Right ventricle myocardium inferior (tissue), 1 donor: Measurements from ENCODE around the gene ACVR1. TPM values are rescaled to one million over a fixed set of nuclear protein-coding genes. Genes with fewer than 3 reads are reported as not detected.

Experiments used
- ATAC-seq: fragments of 200-7000 bp; cut with Tn5 transposase; one replicate; pipeline ENCODE4 v1.9.1; 2020; ENCODE audit warnings: mild to moderate bottlenecking, moderate library complexity
- DNase-seq: peaks from one replicate; pipeline ENCODE4 v3.0.0; 2021; ENCODE audit errors: missing footprints
- intact Hi-C: fragments of 100-400 bp; cut with DNase I; formaldehyde crosslinking; loops from one replicate; pipeline ENCODE4 v1.11.0; 2022
- total RNA-seq: library from RNA; stranded (reverse); fragmentation: NEBNext Ultra II Directional; extraction: Animal tissue kit (Norgen Biotek cat#: 25700); gene quantifications from one replicate; pipeline ENCODE4 v1.2.1, GENCODE V29; 2021
- donor health status: DM: no; HTN: yes; CAD: no; lungs with severe emphysema.

ACVR1 gene
- total RNA-seq, 1 donor from 2014 or later = 25.3 TPM

DNA sequence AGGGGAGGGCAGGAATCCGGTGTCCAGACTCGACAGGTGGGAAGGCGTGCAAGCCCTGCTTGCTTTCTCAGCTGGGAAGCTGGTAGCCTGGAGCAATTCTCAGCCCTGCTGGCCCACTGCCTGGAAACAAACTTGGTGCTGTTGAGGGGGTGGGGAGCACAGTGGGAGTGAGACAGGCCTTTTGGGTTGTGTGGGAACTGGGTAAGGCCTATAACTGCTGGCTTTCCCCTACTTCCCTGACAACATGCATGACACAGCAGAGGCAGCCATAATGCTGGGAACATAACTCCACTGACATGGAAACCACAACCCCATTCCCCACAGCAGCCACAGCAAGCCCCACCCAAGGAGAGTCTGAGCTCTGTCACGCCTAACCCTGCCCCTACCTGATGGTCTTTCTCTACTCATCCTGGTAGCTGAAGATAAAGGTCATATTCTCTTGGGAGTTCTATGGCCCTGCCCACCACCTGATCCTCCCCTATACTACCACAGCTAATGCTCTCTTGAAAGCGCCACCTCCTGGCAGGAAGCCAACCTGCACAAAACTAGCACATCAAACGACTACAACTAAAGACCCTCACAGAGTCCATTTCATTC is 124.6 kb downstream of the ACVR1 start:
- ATAC-seq = no peak
- DNase-seq = no peak
- intact Hi-C loops = no loop called here

DNA sequence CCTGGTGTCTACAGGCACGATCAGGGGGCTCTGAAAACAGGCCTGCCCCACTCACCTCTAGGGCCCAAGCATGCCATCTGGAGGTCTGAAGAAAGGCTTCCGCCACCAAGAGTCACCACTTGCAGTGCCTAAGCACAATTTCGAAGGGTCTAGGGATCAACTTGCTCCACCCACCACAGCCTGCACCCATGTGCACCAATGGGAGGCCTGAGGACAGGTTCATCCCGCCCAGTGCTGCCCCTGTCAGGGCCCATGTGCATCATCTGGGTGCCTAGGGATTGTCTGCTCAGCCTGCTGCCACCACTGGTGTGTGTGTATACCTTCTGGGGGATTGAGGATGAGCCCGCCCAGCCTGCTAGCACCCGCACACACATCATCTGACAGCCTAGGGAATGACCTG is 126.4 kb downstream of the ACVR1 start:
- ATAC-seq (no peak), DNase-seq (no peak)
- intact Hi-C loops = no loop called here

DNA sequence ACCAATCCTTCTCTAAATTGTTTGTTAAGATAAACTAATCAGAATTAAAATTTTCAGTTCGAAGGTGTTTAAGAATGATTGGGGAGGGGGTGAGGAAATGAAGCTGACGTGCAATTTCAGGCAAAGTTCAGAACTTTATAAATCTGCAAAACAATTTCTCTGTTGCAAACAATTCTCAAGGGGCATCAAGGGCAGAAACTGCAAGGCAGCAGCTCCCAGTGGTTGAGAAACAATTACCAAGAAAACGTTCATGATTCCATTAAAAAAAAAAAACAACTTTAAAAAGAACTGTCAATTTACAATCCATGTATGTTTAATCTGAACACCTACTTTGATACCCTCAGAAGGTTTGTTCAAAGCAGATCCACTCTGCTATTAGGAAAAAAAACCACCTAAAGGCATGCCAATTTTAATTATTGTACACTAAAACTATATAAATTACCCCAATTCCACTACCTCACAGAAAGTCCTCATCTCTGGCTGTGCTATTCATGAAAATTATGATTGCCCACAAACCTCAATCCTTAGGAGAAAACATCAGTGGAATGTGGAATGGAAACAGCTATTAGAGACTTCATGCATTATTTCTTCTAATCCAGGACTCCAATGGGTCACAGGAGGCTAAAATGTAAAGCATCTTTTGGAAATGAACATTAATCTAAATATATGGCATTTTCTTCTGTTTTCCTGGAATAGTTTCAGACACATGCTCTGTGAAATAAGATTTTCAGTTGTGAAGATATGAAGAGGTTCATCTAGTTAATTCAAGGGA is 127.6 kb downstream of the ACVR1 start:
- intact Hi-C loops = no loop called here
- DNase-seq (no peak), ATAC-seq (no peak)

DNA sequence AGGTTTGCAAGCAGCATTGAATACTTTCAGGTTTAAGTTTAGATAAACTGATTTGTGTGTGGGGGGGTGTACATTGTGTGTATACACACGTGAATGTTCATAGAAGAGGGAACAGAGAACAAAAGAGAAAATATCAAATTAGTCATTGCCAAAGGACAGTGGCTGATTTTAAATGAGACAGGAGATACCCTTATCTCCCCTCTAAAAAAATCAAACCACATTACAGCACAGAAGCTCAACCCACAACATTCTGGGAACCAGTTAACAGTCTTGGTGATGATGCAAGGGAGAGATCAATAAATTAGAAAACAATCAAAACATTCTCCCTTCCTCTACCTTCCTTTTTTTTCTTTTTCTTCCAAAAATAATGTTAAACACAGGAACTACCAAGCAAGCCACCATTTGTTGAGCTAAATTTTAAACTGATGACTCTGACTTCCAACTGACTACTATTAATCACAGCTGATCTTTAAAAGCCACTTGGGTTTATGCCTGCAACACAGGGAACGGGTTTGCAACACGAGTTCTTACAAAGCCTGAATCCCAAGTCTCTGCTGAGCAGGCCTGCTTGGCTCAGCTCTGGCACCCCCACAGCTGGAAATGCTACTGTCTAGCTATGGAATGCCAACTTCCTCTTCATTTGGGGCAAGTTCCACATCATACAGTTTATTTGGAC is 128.3 kb downstream of the ACVR1 start:
- ATAC-seq (peak; percentile 82), DNase-seq (no peak)
- intact Hi-C loops = no loop called here

DNA sequence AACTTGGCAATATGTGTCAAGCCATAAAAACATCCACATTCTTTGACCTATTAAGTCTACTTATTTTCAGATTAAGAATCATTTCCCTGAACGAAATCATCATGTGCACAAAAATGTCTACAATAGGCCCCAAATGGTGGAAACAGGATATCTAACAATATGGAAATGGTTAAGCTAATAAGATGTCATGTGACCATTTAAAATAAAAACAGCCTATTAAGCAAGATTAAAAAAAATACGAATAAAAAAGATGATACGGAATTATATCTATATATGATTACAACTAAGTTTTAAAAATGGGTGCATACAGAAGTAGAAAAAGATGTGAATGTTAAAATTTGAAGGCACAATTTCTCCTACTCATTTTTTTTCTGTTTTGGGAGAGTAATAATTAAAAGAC is 128.8 kb downstream of the ACVR1 start:
- ATAC-seq = no peak
- intact Hi-C loops = no loop called here
- DNase-seq = no peak

DNA sequence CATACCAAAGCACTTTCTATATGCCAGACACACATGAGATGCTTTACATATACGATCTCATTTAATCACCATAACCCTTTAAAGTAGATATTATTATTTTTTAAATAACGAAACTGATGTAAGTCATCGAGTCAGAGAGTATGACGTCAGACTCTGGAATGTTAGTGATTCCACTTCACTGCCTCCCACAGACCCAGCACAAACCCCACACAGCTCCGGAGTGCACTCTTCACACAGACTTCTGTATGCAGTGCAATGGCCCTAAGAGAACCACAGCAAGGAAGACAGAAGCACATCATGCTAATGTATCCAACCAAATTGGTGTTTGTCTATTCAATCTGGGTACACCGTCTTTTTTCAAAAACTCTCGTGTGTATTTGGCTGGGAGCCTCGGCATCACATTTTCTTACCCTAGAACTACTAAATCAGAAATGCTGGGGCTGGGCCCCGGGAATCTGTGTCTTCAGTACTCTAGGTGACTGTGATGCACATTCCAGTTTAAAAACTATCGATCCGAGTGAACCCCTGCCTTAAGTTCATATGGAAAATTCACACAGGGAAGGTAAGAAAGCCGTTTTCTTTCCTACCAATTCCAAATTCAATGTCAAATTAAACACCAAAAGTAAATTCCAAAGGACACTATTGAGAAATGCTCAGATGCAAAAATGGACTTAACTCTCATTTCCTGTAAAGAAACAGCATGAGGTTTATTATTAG is 129.7 kb downstream of the ACVR1 start:
- intact Hi-C loops = no loop called here
- ATAC-seq (no peak), DNase-seq (no peak)

DNA sequence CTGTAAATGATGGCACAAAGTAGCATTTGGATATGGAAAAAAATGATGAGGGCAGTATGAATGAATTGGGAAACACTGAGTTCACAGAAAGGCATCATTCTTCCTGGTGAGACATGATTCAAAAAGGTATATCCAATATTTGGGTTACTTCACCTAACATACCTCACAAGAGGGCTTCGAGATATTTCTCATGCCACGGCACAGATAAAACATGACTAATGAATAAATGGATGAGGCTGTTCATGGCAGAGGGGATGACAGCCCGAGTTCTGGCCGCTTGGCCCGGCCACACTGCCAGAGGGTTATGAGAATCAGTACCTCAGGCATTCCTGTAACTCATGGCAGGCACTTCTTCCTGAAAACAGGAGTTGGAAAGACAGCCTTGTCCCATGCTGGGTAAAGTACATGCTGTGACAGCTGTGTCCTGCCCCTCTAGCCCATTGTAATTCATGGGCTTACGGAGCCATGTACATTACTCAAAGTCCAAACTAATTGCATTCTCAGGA is 131.5 kb downstream of the ACVR1 start:
- DNase-seq = no peak
- intact Hi-C loops = no loop called here
- no peak for ATAC-seq

DNA sequence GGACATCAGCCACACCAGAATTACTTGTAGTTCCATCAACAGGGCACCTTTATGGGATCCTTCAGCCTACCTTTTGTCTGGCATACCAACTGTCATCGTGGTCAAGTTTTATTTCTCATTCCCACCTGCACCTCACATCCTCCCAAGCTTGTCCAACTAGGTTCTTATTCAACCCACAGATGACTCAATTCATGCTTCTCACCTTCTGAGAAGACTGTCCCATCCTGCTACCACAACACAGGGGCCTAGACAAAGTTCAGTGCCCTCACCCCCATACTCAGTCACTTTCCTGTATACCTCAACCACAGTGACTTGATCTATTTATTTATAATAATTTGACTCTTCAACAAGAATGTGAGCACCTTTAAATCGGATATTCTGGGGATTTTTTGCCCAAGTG is 133.1 kb downstream of the ACVR1 start:
- DNase-seq = no peak
- intact Hi-C loops = no loop called here
- ATAC-seq = no peak

DNA sequence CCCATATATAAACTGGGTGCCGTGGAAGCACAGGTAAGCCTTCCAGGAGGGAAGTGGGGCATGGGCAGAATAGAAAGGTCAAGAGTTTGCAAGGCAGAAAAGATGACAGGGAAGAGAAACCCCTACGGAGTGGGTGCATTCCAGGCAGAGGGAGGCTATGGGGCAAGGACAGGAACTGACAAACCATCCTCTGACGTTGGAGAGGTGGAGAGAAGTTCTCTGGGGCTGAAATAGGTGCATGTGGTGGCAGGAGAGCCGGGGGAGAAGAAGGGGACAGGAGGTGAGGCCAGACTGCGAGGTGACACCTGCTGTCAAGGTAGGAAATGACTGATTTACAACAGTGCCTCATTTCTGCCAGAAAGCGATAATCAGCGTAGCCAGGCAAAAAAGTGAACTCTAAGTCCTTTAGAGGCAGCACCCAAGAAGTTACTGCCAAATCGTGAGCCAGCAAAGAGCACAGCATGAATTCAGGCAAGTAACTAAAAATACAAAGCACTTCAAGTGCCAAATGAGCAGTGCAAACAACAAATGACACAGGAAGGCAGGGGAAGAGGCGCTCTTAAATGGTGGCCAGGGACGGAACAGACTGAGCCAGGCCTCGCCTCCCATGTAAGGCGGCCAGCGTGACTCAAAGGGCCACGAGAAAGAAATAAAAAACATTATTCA is 134.2 kb downstream of the ACVR1 start:
- intact Hi-C loops = no loop called here
- ATAC-seq = peak; percentile 31
- no peak for DNase-seq

DNA sequence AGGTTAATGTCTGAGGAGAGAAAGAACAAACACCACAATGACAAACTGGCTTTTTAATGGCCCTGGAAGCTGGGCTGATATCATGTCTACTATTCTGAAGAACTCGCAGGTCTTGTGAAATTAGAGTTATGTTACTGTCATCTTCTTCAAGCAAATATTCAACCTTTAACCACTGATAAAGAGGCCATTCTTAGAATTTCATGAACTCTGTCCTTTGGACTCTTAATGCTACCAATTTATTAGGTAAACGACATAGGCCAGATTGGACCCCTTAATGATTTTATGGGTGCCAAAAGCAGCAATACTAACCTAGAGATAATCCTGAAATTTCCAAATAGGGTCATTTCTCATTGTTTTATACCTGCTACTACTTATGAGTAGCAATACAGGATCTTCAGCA is 138.5 kb downstream of the ACVR1 start:
- DNase-seq (no peak), ATAC-seq (no peak)
- intact Hi-C loops = no loop called here

DNA sequence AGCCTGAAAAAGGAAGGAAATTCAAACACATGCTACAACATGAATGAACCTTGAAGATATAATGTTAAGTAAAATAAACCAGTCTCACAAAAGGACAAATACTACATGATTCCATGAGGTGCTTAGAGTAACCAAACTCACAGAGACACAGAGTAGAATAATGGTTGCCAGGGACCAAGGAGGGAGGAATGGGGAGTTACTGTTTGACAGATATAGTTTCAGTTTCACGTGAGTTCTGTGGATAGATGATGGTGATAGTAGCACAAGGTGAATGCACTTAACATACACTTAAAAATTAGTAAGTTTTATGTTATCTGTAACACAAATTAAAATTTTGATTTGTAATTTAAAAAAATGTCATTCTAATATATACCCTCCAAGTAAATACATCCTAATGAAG is 140.6 kb downstream of the ACVR1 start:
- ATAC-seq = no peak
- DNase-seq = no peak
- intact Hi-C loops = no loop called here

DNA sequence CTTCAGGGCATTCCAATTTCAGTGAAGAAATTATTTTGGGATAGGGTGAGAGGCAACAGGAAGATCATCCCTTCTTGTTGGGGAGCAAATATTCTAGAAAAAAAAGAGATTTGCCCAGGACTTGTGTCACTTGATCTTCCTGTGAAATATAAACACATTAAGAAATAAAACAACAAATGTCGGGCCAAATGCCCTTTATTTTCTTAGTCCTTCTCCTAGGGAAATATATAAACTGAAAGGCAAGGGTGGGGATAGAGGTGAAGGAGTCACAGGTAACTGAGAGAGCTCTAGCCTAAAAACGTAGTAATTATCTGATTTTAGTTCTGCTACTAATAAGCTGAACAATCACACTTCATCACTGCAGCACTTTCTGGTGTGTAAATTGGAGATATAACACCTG is 142.9 kb downstream of the ACVR1 start:
- ATAC-seq = no peak
- DNase-seq = no peak

DNA sequence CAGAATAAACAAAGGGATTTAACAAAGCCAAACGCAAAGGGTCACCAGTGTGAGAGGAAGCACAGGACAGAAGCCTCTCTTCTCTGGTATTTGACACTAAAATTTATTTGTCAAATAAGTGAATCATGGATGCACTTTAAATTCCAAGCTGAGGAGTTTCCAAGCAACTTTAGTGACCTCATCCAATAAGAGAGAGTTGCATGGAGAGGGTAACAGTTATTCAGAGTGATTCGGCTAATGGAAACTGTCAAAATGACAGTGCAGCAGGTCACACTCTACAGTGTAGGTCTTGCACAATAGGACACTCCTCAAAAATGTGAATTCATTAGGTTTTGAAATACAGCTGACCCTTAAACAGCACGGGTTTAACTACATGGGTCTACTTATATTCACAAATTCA is 143.5 kb downstream of the ACVR1 start:
- intact Hi-C loops = no loop called here
- DNase-seq = no peak
- ATAC-seq = no peak

More for the DNA sequence above, 142.9 kb downstream of the ACVR1 start:
- intact Hi-C loops = no loop called here

DNA sequence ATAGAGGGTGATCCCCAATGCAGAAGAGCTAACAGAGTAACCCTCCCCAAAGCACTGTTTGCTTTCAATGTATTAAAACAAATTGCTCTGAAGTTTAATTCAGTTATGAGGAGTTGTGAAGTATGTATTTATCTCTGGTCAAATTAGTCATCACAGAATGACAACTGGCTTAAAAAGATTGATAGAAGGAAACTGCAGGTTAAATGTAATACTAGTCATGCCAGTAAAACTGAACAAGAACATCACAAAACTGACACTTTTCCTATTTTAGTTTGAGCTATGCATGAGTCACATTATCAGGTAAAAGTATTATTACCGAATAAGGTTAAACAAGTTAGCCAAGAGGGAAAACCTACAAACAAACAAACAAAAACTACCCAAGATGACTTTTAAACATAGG is 148.4 kb downstream of the ACVR1 start:
- no peak for DNase-seq
- intact Hi-C loops = no loop called here
- no peak for ATAC-seq

DNA sequence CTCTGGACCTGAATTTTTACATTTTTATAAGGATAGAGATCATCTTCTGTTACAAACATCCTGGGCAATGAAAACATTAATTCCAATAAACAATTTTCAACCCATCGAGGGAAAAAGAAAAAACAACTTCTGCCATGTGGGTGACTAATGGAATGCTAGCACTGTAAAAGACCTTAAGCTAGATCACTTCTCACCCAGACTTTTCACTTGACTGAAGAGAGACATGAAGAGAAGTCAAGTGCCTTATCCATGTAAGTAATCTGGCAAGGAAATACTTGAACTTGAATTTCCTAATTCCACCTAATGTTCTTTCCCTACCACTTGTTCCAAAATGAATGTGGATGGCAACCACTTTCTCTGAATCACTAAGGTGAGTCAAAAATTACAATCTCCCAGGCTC is 149.2 kb downstream of the ACVR1 start:
- intact Hi-C loops = no loop called here
- DNase-seq = no peak
- no peak for ATAC-seq

DNA sequence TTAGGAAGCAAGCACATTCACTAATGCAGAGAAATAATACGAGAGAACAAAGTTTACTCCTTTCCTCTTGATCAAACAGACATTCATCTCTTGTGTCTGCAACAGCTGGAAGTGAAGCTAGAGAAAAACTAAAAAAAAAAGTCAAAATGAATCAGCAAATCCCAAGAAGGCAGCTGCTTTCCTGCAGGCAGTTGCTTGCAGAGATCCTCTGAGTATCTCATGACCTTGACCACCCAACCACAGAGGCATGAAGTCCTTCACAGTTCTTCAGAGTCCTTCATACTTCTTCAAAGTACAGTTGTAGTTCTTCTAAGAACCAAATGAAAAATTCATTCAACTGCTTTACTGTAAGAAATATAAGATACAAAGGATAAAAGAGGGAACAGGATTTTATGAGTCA is 150.3 kb downstream of the ACVR1 start:
- intact Hi-C loops = no loop called here
- DNase-seq (no peak), ATAC-seq (no peak)

DNA sequence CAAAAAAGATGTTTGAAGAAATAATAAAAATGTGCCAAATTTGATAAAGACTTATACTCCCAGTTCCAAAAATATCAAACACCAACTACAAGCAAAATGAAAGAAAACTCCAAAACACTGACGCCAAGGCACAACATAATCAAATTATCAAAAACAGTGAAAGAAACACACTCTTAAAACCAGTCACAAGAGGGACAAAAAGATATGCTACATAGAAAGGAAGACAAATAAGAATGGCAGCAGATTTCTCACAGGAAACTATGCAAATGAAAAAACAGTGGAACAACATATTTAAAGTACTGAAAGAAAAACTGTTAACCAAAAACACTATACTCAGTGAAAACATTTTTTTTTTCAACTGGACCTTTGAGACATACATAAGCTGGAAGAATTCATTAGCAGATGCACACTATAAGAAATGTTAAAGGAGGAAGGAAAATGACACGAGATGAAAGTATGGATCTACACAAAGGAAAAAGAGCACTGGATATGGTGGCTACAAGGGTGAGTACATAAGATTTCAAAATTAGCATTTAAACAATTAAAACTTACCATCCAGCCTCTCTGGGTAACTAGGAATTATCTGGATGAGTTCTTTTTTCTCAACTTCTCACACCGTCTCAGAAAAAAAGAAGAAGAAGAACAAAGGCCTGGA is 153.4 kb downstream of the ACVR1 start:
- DNase-seq (no peak), ATAC-seq (no peak)
- intact Hi-C loops = no loop called here

DNA sequence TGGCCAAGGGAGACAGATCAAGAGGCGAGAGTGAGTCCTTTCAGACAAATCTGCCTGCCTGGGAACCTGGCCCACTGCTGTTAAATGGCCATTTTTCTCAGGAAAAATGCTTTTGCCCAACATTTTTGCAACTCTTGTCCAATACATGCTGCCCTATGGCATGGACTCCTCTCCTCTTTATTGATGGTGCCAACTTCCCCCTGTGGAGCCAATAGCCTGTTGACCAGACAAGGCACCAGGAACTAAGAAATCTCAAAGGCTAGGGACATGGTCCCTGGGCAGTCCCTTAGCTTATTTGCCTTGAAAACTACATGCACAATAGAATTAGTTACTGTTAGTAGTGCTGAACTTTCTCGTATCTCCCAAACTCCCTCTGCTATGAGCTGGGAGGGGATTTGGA is 155.6 kb downstream of the ACVR1 start:
- ATAC-seq = no peak
- no peak for DNase-seq
- intact Hi-C loops = no loop called here
